ENCODE results near the gene SYT17.

SYT17 gene

DNA sequence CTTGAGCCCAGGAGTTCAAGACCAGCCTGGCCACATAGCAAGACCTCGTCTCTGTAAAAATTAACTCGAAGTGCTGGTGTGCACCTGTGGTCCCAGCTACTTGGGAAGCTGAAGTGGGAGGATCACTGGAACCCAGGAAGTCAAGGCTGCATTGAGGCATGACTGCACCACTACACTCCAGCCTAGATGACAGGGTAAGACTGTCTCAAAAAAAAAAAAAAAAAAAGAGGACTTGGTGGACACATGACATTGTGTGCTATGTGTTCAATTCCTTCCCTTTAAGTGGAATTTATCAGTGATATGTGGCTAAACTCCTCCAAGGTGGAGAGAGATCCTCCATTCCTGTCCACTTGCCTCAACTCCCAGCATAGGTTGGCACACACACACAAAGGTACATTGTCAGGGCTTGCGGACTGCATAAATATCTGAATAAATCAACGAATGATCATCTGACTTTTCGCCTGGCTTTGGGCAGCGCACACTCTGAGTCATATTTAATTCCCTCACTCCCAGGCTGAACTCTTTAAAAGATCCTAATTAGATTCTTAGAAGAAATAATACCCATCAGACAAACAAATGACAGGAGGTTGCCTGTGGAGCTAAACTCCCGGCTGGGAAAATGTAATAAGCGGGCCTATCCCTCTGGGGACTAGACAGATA lies 25.0 kb upstream of the SYT17 start:
- H3K4me3 ChIP-seq (ENCODE audit: low read depth in 1 of 2, low read length in 2 of 2): no peak overlapping the region
- no peaks in the 10 kb centered on the region for H3K36me3 ChIP-seq (ENCODE audit: control insufficient read depth in 1 of 2, insufficient read depth in 2 of 2, low read length in 2 of 2)
- H3K27me3 ChIP-seq (ENCODE audit: low read depth, low read length): no peaks in the 10 kb centered on the region
- no peak overlapping the region for H3K27ac ChIP-seq (ENCODE audit: low read length)
- peaks cover 5 to 16% of the 10 kb centered on the region in 2 donors for H3K4me1 ChIP-seq (ENCODE audit: control insufficient read depth in 1 of 2, insufficient read depth in 2 of 2, low read length in 2 of 2)
- H3K9me3 ChIP-seq (ENCODE audit: control insufficient read depth in 1 of 2, low read length in 2 of 2): peaks cover 0 to under 1% of the 10 kb centered on the region in 2 donors

DNA sequence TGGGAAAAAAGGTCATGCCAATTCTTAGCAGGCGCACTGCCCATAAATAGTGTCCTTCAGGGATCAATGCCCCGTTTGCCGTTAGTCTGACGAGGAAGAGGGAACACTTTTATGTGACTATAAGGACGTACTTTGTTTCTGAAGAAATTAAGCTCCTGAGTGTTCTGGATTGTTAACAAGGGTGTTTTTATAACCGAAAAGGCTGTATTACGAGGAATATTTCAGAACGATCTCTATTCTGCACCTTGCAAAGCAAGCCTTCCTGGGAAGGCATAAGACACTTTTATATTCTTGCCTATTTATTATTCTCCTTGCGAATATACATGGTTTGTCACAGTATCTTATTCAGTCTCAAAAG lies 24.5 kb upstream of the SYT17 start:
- H3K36me3 ChIP-seq (ENCODE audit: control insufficient read depth in 1 of 2, insufficient read depth in 2 of 2, low read length in 2 of 2): no peaks in the 10 kb centered on the region
- H3K27ac ChIP-seq (ENCODE audit: low read length): no peak overlapping the region
- peaks cover 0 to 4% of the 10 kb centered on the region in 2 donors for H3K9me3 ChIP-seq (ENCODE audit: control insufficient read depth in 1 of 2, low read length in 2 of 2)
- H3K4me3 ChIP-seq (ENCODE audit: low read depth in 1 of 2, low read length in 2 of 2): no peak overlapping the region
- H3K4me1 ChIP-seq (ENCODE audit: control insufficient read depth in 1 of 2, insufficient read depth in 2 of 2, low read length in 2 of 2): peaks cover 2 to 14% of the 10 kb centered on the region in 2 donors
- no peaks in the 10 kb centered on the region for H3K27me3 ChIP-seq (ENCODE audit: low read depth, low read length)

DNA sequence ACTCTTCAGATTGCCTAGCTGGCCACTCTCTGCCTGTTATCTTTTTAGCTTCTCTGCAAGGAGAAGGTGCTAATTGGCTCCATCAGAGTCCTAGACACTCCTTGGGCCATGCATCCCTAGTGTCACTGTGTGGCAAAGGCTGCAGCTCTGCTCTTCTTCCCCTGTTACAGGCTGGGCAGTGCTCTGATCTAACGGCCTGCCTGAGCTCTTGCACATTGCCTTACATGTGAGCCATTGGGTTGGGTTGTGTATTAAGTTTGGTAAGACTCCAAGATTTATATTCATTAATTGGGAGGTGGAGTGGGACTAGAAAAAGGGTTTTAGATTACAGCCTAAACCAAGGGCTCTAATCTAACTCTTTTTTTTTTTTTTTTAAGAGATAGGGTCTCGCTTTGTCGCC lies 23.0 kb upstream of the SYT17 start:
- no peak overlapping the region for H3K27ac ChIP-seq (ENCODE audit: low read length)
- H3K36me3 ChIP-seq (ENCODE audit: control insufficient read depth in 1 of 2, insufficient read depth in 2 of 2, low read length in 2 of 2): no peaks in the 10 kb centered on the region
- H3K27me3 ChIP-seq (ENCODE audit: low read depth, low read length): no peaks in the 10 kb centered on the region
- no peak overlapping the region for H3K4me3 ChIP-seq (ENCODE audit: low read depth in 1 of 2, low read length in 2 of 2)
- H3K4me1 ChIP-seq (ENCODE audit: control insufficient read depth in 1 of 2, insufficient read depth in 2 of 2, low read length in 2 of 2): peaks cover 0 to 3% of the 10 kb centered on the region in 2 donors
- peaks cover 0 to 4% of the 10 kb centered on the region in 2 donors for H3K9me3 ChIP-seq (ENCODE audit: control insufficient read depth in 1 of 2, low read length in 2 of 2)

DNA sequence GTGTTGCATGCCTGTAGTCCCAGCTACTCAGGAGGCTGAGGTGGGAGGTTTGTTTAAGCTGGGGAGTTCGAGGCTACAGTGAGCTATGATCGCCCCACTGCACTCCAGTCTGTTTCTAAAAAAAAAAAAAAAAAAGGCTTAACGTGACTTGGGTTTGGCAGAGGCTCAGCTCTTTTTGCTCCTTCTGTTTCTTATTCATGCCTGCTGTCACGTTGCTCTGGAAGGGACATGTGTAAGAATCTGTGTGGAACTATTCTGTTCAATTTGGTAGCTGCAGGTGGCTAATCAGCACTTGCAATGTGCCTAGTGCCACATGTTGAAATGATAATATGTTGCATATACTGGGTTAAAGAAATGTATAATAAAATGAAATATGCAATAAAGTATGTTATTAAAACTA lies 20.9 kb upstream of the SYT17 start:
- H3K27me3 ChIP-seq (ENCODE audit: low read depth, low read length): no peaks in the 10 kb centered on the region

DNA sequence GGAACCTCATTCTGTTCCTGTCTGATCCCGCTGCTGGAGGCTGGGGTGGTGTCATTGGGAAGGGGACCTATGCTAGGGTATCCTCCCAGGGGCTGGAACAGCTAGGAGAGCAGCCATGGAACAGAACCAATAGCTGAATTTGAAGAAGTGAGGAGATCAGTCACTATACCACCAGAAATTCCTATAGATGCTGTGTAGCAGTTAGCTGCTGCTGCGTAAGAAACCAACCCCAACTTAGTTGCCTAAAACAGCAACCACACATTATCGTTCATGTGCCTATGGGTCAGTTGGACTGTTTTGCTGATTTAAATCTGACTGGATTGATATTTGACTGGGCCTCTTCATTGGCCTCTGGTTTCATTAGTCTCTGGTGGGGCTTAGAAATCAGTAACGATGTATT lies 20.4 kb upstream of the SYT17 start:
- no peaks in the 10 kb centered on the region for H3K36me3 ChIP-seq (ENCODE audit: control insufficient read depth in 1 of 2, insufficient read depth in 2 of 2, low read length in 2 of 2)
- H3K27ac ChIP-seq (ENCODE audit: low read length): no peak overlapping the region
- H3K4me3 ChIP-seq (ENCODE audit: low read depth in 1 of 2, low read length in 2 of 2): no peak overlapping the region
- H3K27me3 ChIP-seq (ENCODE audit: low read depth, low read length): no peaks in the 10 kb centered on the region
- no peaks in the 10 kb centered on the region for H3K4me1 ChIP-seq (ENCODE audit: control insufficient read depth in 1 of 2, insufficient read depth in 2 of 2, low read length in 2 of 2)
- H3K9me3 ChIP-seq (ENCODE audit: control insufficient read depth in 1 of 2, low read length in 2 of 2): peaks cover 0 to 4% of the 10 kb centered on the region in 2 donors

More for the DNA sequence above, 20.9 kb upstream of the SYT17 start:
- no peaks in the 10 kb centered on the region for H3K4me1 ChIP-seq (ENCODE audit: control insufficient read depth in 1 of 2, insufficient read depth in 2 of 2, low read length in 2 of 2)
- no peaks in the 10 kb centered on the region for H3K36me3 ChIP-seq (ENCODE audit: control insufficient read depth in 1 of 2, insufficient read depth in 2 of 2, low read length in 2 of 2)
- H3K4me3 ChIP-seq (ENCODE audit: low read depth in 1 of 2, low read length in 2 of 2): no peak overlapping the region
- H3K9me3 ChIP-seq (ENCODE audit: control insufficient read depth in 1 of 2, low read length in 2 of 2): peaks cover 0 to 4% of the 10 kb centered on the region in 2 donors
- no peak overlapping the region for H3K27ac ChIP-seq (ENCODE audit: low read length)

DNA sequence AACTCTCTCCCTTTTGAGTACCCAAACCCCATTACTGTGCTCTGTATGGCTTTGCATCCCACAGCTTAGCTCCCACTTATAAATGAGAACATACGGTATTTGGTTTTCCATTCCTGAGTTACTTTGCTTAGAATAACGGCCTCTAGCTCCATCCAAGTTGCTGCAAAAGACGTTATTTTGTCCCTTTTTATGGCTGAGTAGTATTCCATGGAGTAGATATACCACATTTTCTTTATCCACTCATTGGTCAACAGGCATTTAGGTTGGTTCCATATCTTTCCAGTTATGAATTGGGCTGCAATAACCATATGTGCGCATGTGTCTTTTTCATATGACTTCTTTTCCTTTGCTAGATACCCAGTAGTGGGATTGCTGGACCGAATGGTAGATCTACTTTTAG lies 19.9 kb upstream of the SYT17 start:
- no peaks in the 10 kb centered on the region for H3K36me3 ChIP-seq (ENCODE audit: control insufficient read depth in 1 of 2, insufficient read depth in 2 of 2, low read length in 2 of 2)
- no peaks in the 10 kb centered on the region for H3K4me1 ChIP-seq (ENCODE audit: control insufficient read depth in 1 of 2, insufficient read depth in 2 of 2, low read length in 2 of 2)
- H3K27ac ChIP-seq (ENCODE audit: low read length): no peak overlapping the region
- no peak overlapping the region for H3K4me3 ChIP-seq (ENCODE audit: low read depth in 1 of 2, low read length in 2 of 2)
- no peaks in the 10 kb centered on the region for H3K27me3 ChIP-seq (ENCODE audit: low read depth, low read length)
- H3K9me3 ChIP-seq (ENCODE audit: control insufficient read depth in 1 of 2, low read length in 2 of 2): peaks cover 0 to 4% of the 10 kb centered on the region in 2 donors

DNA sequence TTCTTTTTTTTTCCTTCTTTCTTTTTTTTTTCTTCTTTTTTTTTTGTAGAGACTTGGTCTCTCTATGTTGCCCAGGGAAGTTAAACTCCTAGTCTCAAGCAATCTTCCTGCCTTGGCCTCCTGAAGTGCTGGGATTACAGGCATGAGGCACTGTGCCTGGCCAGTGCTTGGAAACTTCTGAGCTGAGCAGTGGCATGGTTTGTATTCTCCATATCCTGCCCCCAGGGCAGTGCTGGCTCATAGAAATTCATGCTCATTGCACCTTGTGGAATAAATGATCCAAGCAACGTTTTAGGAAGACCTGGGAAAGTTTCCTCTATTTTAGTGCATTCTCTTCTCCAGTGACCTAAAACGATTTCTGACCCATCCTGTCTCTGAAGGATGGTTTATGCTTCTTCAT lies 16.7 kb upstream of the SYT17 start:
- Histone ChIP-seq H3K4me3 (ENCODE audit: low read depth in 1 of 2, low read length in 2 of 2) (no peak overlapping the region), H3K27ac (ENCODE audit: low read length) (no peak overlapping the region), H3K9me3 (ENCODE audit: control insufficient read depth in 1 of 2, low read length in 2 of 2) (peaks cover 0 to 9% of the 10 kb centered on the region in 2 donors), H3K4me1 (ENCODE audit: control insufficient read depth in 1 of 2, insufficient read depth in 2 of 2, low read length in 2 of 2) (no peaks in the 10 kb centered on the region), H3K36me3 (ENCODE audit: control insufficient read depth in 1 of 2, insufficient read depth in 2 of 2, low read length in 2 of 2) (no peaks in the 10 kb centered on the region), H3K27me3 (ENCODE audit: low read depth, low read length) (no peaks in the 10 kb centered on the region)

DNA sequence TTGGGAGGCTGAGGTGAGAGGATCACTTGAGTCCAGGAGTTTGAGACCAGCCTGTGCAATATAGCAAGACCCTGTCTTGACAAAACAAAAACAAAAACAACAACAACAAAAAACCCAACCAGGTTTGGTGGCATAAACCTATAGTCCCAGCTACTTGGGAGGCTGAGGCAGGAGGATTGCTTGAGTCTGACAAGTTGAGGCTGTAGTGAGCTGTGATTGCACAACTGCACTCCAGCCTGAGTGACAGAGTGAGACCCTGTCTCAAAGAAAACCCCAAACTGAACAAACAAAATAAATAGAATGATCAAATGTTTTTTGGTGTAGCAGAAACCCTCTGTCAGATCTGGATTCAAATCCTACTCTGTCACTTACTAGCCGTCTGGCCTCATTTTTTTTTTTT lies 16.0 kb upstream of the SYT17 start:
- Histone ChIP-seq H3K9me3 (ENCODE audit: control insufficient read depth in 1 of 2, low read length in 2 of 2) (peaks cover 0 to 10% of the 10 kb centered on the region in 2 donors), H3K4me3 (ENCODE audit: low read depth in 1 of 2, low read length in 2 of 2) (no peak overlapping the region), H3K36me3 (ENCODE audit: control insufficient read depth in 1 of 2, insufficient read depth in 2 of 2, low read length in 2 of 2) (no peaks in the 10 kb centered on the region), H3K27ac (ENCODE audit: low read length) (no peak overlapping the region), H3K27me3 (ENCODE audit: low read depth, low read length) (no peaks in the 10 kb centered on the region), H3K4me1 (ENCODE audit: control insufficient read depth in 1 of 2, insufficient read depth in 2 of 2, low read length in 2 of 2) (no peaks in the 10 kb centered on the region)

DNA sequence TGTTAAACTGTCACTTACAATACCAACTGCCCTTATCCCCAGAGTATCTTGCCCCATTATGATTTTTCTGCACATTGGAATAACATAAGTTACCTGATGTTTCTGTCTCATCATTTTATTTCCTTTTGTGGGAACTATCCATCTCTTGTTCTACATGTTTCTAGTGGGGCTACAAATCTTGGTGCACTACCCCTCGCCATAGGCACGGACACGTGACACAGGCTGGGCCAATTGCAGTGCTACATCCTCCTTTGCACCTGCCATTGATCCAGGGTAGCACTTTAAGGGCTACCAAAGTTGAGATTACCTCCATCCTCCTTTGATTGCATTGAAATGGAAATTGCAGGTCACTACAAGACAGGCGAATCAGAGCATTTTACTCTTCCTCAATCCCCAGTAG lies 14.2 kb upstream of the SYT17 start:
- Histone ChIP-seq H3K36me3 (ENCODE audit: control insufficient read depth in 1 of 2, insufficient read depth in 2 of 2, low read length in 2 of 2) (no peaks in the 10 kb centered on the region), H3K27ac (ENCODE audit: low read length) (no peak overlapping the region), H3K4me1 (ENCODE audit: control insufficient read depth in 1 of 2, insufficient read depth in 2 of 2, low read length in 2 of 2) (no peaks in the 10 kb centered on the region), H3K4me3 (ENCODE audit: low read depth in 1 of 2, low read length in 2 of 2) (no peak overlapping the region), H3K9me3 (ENCODE audit: control insufficient read depth in 1 of 2, low read length in 2 of 2) (peaks cover 0 to 6% of the 10 kb centered on the region in 2 donors), H3K27me3 (ENCODE audit: low read depth, low read length) (no peaks in the 10 kb centered on the region)

DNA sequence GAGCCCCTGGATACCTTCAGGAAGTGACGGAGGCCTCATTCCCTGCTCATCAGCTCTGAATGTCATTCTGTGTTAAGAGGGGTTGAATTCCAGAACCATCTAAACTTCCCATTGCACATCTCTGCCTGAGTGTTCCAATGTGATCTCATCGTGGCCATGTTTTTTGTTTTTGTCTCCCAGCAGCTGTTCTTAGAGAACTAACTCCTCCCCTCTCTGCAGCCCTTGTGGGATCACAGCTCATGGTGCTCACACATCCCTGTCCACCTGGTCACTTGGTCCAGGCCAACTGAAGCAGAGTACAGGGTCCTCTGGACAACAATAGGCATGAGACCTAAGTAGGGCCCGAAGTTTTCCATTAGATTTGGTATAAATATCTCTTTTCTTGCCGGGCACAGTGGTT lies 6.0 kb upstream of the SYT17 start:
- no peak overlapping the region for H3K4me3 ChIP-seq (ENCODE audit: low read depth in 1 of 2, low read length in 2 of 2)
- H3K4me1 ChIP-seq (ENCODE audit: control insufficient read depth in 1 of 2, insufficient read depth in 2 of 2, low read length in 2 of 2): no peaks in the 10 kb centered on the region
- H3K27me3 ChIP-seq (ENCODE audit: low read depth, low read length): no peaks in the 10 kb centered on the region
- H3K27ac ChIP-seq (ENCODE audit: low read length): no peak overlapping the region
- H3K9me3 ChIP-seq (ENCODE audit: control insufficient read depth in 1 of 2, low read length in 2 of 2): no peaks in the 10 kb centered on the region
- no peaks in the 10 kb centered on the region for H3K36me3 ChIP-seq (ENCODE audit: control insufficient read depth in 1 of 2, insufficient read depth in 2 of 2, low read length in 2 of 2)

DNA sequence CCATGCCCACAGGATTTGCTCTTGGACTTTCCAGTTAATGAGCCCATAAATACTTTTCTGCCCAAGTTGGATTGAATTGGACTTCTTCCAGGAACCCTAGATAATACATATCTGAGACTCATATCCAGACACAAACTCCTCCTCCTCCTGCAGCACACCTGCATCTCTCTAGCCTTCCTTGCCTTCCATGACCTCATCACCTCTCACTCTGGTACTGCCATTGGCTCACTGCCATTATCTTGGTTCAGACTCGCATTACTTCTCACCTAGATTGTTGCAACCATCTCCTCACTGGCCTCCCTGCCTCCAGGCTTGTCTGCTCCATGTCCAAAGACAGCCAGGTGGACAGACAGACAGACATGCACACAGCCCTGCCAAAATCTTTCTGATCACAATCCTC lies 4.8 kb upstream of the SYT17 start:
- H3K36me3 ChIP-seq (ENCODE audit: control insufficient read depth in 1 of 2, insufficient read depth in 2 of 2, low read length in 2 of 2): no peaks in the 10 kb centered on the region
- no peak overlapping the region for H3K4me3 ChIP-seq (ENCODE audit: low read depth in 1 of 2, low read length in 2 of 2)
- no peaks in the 10 kb centered on the region for H3K27me3 ChIP-seq (ENCODE audit: low read depth, low read length)
- H3K27ac ChIP-seq (ENCODE audit: low read length): no peak overlapping the region
- H3K4me1 ChIP-seq (ENCODE audit: control insufficient read depth in 1 of 2, insufficient read depth in 2 of 2, low read length in 2 of 2): peaks cover 0 to 8% of the 10 kb centered on the region in 2 donors
- H3K9me3 ChIP-seq (ENCODE audit: control insufficient read depth in 1 of 2, low read length in 2 of 2): no peaks in the 10 kb centered on the region

DNA sequence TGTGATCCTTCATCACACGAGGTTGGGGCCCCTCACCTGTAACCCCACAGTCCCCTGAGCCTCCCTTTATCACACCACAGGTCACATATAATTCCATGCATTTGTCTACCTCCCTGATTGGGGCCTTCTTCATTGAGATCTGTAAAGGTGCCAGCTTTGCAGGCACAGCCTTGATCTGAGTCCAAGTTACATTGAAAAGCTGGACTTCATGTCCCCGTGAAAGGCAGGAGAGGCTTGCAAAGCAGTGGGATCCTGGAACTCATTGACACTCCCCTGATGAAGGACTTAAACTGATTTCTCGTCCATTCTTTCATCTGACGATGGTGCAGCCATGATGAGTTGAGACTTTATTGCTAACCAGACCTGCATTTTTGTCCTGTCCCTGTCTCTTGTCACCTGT lies 3.8 kb upstream of the SYT17 start:
- H3K9me3 ChIP-seq (ENCODE audit: control insufficient read depth in 1 of 2, low read length in 2 of 2): no peaks in the 10 kb centered on the region

More for the DNA sequence above, 3.8 kb upstream of the SYT17 start:
- Histone ChIP-seq H3K27me3 (ENCODE audit: low read depth, low read length) (no peaks in the 10 kb centered on the region), H3K4me3 (ENCODE audit: low read depth in 1 of 2, low read length in 2 of 2) (no peak overlapping the region), H3K4me1 (ENCODE audit: control insufficient read depth in 1 of 2, insufficient read depth in 2 of 2, low read length in 2 of 2) (peaks cover 0 to 16% of the 10 kb centered on the region in 2 donors), H3K27ac (ENCODE audit: low read length) (no peak overlapping the region), H3K36me3 (ENCODE audit: control insufficient read depth in 1 of 2, insufficient read depth in 2 of 2, low read length in 2 of 2) (no peaks in the 10 kb centered on the region)
